NB4 (cell line): ENCODE measurements around the gene MAGEF1.

Experiments used
- CTCF ChIP-seq: IDR thresholded peaks from one replicate; pipeline ENCODE4 v1.5.1; 2012; ENCODE audit warnings: low read depth, low read length
- MYC ChIP-seq: IDR thresholded peaks from 2 replicates; pipeline ENCODE4 v1.6.1; 2011; ENCODE audit warnings: low read depth, low read length
- POLR2A ChIP-seq: IDR thresholded peaks from 2 replicates; pipeline ENCODE4 v1.6.1; 2011; ENCODE audit warnings: mild to moderate bottlenecking; ENCODE audit not compliant: insufficient read length; ENCODE audit errors: extremely low read depth

DNA sequence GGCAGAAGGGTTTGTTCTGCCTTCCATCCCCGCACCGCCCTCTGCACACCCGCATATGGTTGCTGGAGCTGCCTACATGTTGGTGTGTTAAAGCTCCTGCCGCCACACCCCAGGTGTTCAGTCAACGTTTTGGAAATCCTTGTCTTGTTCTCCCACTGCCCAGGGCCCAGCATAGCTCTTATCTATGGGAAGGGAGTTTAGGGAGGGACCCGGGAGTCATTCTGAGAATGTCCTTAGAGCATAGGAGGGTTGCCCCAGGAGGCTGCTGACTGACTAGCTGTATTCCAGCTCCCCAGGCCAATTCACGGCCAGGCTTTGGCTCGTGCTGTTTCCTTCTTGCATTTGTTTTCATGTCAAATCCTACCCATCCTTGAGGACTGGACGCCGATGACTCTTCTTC lies 46.8 kb downstream of the MAGEF1 start:
- TF ChIP-seq CTCF (no peak), POLR2A (no peak), MYC (no peak)
